Mucosa of rectum (tissue), 2 donors: ENCODE results near the gene EIF4G3.

Experiments
- H3K27ac ChIP-seq, 2 donors: one replicate each; pipeline ENCODE4 v1.7.0; 2013; ENCODE audit warnings: inconsistent platforms in 2 of 2, low read depth in 2 of 2, low read length in 2 of 2
- H3K27me3 ChIP-seq, 2 donors: one replicate each; pipeline ENCODE4 v1.7.0; 2013; ENCODE audit warnings: low read length in 2 of 2; ENCODE audit not compliant: control insufficient read depth in 2 of 2, insufficient read depth in 2 of 2
- H3K36me3 ChIP-seq, 2 donors: one replicate each; pipeline ENCODE4 v1.7.0; 2013; ENCODE audit warnings: low read length in 2 of 2; ENCODE audit not compliant: control insufficient read depth in 2 of 2, insufficient read depth in 2 of 2
- H3K4me1 ChIP-seq, 2 donors: one replicate each; pipeline ENCODE4 v1.7.0; 2013; ENCODE audit warnings: low read length in 2 of 2, mild to moderate bottlenecking in 1 of 2; ENCODE audit not compliant: control insufficient read depth in 2 of 2, insufficient read depth in 2 of 2
- H3K4me3 ChIP-seq, 2 donors: one replicate each; pipeline ENCODE4 v1.7.0; 2013; ENCODE audit warnings: low read length in 2 of 2
- H3K9ac ChIP-seq, 2 donors: one replicate each; pipeline ENCODE4 v1.7.0; 2013; ENCODE audit warnings: low read length in 2 of 2, low read depth in 1 of 2, mild to moderate bottlenecking in 1 of 2
- H3K9me3 ChIP-seq, 2 donors: one replicate each; pipeline ENCODE4 v1.7.0; 2013; ENCODE audit warnings: low read length in 2 of 2; ENCODE audit not compliant: control insufficient read depth in 2 of 2
- donor health status: healthy.
- donor health status: Normal muscosa, but diverticular disease.

The EIF4G3 gene

DNA sequence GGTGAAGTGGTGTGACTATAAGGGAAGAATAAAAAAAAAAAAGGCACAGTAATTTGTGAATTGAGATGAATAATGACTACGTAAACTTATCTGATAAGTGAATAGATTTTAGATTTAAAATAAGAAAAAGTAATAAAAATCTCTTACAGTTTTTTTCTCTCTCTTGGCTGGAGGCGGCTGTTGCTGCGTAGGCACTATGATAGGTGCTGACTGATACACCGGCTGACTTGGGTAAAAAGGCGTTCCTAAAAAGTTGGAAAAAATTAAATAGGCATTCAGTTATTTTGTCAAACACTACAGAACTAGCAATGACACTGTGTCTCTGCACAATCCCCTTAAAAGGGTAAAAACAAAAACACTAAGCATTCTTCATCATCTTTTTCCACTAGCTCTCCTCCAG lies 203.8 kb downstream of the EIF4G3 start:
- H3K27me3 ChIP-seq = no peaks in the 10 kb centered on the region
- H3K27ac ChIP-seq = no peak overlapping the region

DNA sequence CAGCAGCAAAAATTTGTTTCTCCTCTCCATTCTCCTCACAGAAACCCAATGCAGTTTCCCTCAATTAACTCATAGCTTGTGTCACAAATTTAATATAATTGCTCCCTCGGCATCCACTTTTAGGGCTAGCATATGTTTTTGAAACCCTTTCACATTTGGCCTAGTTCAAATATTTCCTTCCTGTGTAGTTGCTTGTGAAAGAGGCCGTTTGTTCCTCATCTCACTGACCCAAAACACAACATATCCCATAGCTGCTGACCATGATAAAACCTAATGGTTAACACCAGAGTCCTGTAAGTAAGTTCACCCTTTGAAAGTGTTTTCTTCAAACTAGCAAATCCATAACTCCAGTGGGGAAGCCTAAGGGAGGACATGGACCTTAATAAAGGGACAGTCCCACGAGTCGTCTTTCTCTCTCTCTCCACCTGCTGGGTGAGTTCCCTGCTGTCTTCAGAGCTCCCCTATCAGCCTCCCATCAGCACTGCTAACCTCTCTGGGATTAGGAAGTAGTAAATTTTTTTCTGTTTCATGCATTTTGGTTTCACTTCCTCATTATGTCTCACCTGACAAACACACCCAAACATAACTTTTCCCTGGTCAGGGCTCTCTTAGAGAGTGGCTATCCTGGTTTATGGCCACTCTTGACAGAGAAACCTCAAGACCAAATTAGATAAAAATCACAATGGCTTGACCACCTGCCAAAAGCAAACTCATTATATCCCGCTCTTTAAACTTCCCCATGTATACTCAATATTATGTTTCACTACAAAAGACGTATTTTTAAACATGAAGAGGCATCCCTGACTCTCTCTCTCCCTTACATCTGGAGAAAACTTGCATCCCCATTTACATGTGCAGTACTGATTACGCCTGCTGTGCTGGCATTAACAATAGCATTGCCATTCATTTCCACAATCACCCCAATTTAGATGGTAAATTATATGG lies 211.9 kb downstream of the EIF4G3 start:
- H3K36me3 ChIP-seq = peaks cover 6 to 12% of the 10 kb centered on the region in 2 donors
- H3K4me1 ChIP-seq = peaks cover 6 to 13% of the 10 kb centered on the region in 2 donors
- H3K4me3 ChIP-seq = peak overlapping the region in 1 of 2 donors; percentile 45
- H3K27ac ChIP-seq = peak overlapping the region; percentile 63 to 74
- no peaks in the 10 kb centered on the region for H3K27me3 ChIP-seq
- no peak overlapping the region for H3K9ac ChIP-seq
- no peaks in the 10 kb centered on the region for H3K9me3 ChIP-seq

More for the DNA sequence above, 203.8 kb downstream of the EIF4G3 start:
- H3K9ac ChIP-seq = no peak overlapping the region
- H3K9me3 ChIP-seq = no peaks in the 10 kb centered on the region
- no peaks in the 10 kb centered on the region for H3K4me1 ChIP-seq
- peaks cover 23 to 24% of the 10 kb centered on the region in 2 donors for H3K36me3 ChIP-seq
- no peak overlapping the region for H3K4me3 ChIP-seq

DNA sequence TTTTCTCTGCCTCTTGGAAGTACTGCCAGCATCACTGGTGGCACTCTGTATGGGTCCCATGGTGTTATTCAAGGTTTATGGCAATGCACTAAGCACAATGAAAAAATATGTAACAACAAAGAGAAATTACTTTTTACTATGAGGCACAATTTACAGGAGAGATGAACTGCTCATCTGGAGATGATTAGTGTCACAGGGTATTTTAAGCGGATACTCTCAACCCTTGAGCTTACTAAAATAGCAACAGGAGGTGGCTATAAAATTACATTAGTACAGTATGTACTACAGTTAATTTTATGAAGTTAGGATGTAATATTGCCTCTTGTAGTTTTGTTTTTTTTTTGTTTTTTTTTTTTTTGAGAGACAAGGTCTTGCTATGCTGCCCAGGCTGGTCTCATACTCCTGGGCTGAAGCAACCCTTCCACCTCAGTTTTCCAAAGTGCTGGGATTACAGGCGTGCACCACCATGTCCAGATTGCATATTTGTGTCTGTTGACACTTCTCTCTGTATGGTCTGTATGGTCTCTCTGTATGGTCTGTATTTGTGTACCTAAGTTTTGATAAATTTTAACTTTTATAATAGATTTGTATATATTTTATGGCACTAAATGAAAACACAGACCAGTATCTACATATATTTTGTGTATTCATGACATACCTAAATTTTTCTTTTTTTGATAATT lies 214.0 kb downstream of the EIF4G3 start:
- peaks cover 6 to 13% of the 10 kb centered on the region in 2 donors for H3K4me1 ChIP-seq
- no peak overlapping the region for H3K9ac ChIP-seq
- H3K9me3 ChIP-seq = no peaks in the 10 kb centered on the region
- no peak overlapping the region for H3K27ac ChIP-seq
- peaks cover 0 to 2% of the 10 kb centered on the region in 2 donors for H3K36me3 ChIP-seq
- no peak overlapping the region for H3K4me3 ChIP-seq
- H3K27me3 ChIP-seq = no peaks in the 10 kb centered on the region

DNA sequence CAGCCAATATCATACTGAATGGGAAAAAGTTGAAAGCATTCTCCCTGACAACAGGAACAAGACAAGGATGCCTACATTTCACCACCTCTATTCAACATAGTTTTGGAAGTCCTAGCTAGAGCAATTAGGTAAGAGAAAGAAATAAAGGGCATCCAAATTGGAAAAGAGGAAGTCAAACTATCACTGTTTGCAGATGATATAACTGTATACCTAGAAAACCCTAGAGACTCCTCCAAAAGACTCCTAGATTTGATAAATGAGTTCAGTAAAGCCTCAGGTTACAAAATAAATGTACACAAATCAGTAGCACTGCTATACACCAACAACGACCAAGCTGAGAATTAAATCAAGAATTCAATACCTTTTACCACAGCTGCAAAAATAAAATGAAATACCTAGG lies 218.3 kb downstream of the EIF4G3 start:
- Histone ChIP-seq H3K27ac (no peak overlapping the region), H3K27me3 (no peaks in the 10 kb centered on the region), H3K9ac (no peak overlapping the region), H3K4me3 (no peak overlapping the region), H3K4me1 (no peaks in the 10 kb centered on the region), H3K9me3 (no peaks in the 10 kb centered on the region), H3K36me3 (peaks cover 0 to 4% of the 10 kb centered on the region in 2 donors)

DNA sequence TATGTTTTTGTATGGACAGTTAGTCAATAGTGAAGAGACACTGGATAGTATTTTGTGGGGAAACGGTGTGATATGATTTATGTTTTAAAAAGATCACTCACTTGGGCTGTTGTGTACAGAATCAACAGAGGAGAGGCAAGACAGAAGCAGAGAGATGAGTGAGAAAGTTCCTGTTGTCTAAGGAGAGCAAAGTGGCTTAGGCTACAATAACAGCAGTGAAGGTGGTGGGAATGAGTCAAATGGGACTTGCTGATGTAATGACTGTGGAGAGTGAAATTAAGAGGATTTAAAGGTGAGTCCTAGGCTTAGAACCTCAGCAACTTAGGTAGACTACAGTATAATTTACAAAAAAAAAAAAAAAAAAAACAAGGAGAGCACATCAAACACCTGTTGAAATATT lies 220.4 kb downstream of the EIF4G3 start:
- no peaks in the 10 kb centered on the region for H3K4me1 ChIP-seq
- no peak overlapping the region for H3K27ac ChIP-seq
- H3K9ac ChIP-seq = no peak overlapping the region
- no peaks in the 10 kb centered on the region for H3K9me3 ChIP-seq
- no peaks in the 10 kb centered on the region for H3K27me3 ChIP-seq
- H3K36me3 ChIP-seq = peaks cover 0 to 3% of the 10 kb centered on the region in 2 donors
- no peak overlapping the region for H3K4me3 ChIP-seq

DNA sequence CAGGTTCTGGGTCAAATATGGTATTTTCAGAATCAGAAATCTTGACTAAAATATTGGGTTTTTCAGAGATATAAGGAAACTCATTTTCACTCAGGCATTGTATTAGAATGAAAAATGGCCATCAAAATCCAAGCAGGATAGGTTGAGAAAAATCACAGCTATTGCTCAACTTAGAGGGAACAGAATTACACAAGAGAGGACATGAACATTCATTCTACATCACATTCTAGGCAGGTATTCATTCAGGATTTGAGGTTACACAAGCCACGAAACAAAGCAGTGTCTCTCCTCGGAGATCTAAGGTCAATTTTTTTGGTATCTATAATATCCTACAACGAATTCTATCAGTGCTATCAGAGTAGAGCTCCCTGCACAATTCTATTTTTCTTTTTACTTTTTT lies 226.0 kb downstream of the EIF4G3 start:
- Histone ChIP-seq H3K27ac (no peak overlapping the region), H3K9ac (no peak overlapping the region), H3K4me1 (no peaks in the 10 kb centered on the region), H3K9me3 (no peaks in the 10 kb centered on the region), H3K36me3 (peaks cover 4 to 9% of the 10 kb centered on the region in 2 donors), H3K27me3 (no peaks in the 10 kb centered on the region), H3K4me3 (no peak overlapping the region)

DNA sequence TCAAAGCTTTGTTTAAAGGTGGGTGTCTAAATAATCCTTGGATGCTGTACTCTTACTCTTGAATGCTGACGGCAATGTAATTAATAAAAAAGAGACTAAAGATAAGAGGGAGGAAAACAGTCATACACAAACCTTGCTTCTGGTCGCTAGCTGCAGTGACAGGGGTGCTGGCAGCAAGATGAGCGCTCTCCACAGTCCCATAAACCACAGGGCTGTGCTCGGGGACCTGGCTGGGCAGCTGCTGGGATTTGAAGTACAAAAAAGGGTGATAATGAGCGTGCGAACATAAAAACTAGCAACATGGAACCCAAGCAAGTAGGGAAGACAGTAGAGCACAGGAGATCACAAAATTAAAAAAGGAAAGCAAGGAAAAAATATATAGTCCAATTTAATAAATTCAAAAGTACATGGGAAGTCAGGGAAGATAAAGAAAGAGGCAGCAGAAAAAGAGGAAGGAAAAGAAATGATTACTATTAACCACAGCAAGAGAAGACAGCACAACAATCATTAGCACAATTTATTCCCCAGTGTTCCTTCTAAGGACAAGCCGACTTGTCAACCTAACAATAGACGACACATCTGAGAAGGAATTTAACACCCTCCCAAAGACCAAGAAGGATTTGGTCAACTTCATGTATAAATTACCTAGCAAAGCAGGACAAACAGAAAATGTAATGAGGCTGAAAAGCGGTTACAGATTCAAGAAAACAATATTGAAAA lies 226.7 kb downstream of the EIF4G3 start:
- H3K36me3 ChIP-seq = peaks cover 4 to 14% of the 10 kb centered on the region in 2 donors

DNA sequence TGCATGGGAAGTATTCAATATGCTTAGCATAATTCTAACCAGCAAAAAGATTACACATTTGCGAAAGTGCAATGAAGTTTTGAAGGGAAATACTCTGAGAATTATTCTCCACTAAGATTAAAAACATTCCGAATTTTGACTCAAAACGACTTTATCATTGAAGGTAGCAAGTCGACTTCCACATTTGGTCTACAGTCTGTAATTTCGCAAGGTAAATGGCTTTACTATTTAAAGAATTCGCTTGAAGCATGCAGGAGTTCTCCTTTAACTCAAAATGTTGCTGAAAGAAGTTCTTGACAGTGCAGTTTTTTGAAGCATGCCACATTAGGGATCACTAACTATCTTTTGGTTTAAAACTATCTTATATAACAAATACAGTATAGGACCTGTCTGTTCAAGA lies 228.6 kb downstream of the EIF4G3 start:
- H3K27ac ChIP-seq = no peak overlapping the region
- no peaks in the 10 kb centered on the region for H3K9me3 ChIP-seq

More for the DNA sequence above, 226.7 kb downstream of the EIF4G3 start:
- H3K27me3 ChIP-seq = no peaks in the 10 kb centered on the region
- H3K9ac ChIP-seq = no peak overlapping the region
- H3K4me1 ChIP-seq = no peaks in the 10 kb centered on the region
- no peak overlapping the region for H3K27ac ChIP-seq
- no peaks in the 10 kb centered on the region for H3K9me3 ChIP-seq
- H3K4me3 ChIP-seq = no peak overlapping the region

DNA sequence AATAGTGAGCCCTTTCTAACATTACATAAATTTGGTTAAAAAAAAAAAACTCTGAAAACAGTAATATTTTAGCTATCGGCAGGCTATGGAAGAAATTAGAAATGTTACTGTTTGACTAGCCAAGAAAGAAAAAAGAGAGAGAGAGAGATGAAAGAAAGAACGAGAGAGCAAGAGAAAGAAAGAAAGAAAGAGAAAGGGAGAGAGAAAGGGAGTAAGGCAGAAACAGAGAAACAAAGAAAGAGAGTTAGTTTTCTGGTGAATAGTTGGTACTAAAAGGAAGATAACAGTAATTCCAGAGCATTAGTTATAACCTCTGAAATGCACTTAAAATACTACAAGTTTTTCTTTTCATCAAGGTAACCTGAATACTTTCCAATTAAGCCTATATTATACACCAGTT lies 229.3 kb downstream of the EIF4G3 start:
- Histone ChIP-seq H3K27ac (no peak overlapping the region), H3K4me3 (no peak overlapping the region), H3K9ac (no peak overlapping the region)

More for the DNA sequence above, 228.6 kb downstream of the EIF4G3 start:
- peaks cover 4 to 16% of the 10 kb centered on the region in 2 donors for H3K36me3 ChIP-seq
- no peak overlapping the region for H3K4me3 ChIP-seq
- no peak overlapping the region for H3K9ac ChIP-seq
- no peaks in the 10 kb centered on the region for H3K27me3 ChIP-seq
- H3K4me1 ChIP-seq = no peaks in the 10 kb centered on the region

More for the DNA sequence above, 229.3 kb downstream of the EIF4G3 start:
- H3K9me3 ChIP-seq = no peaks in the 10 kb centered on the region
- H3K4me1 ChIP-seq = no peaks in the 10 kb centered on the region
- no peaks in the 10 kb centered on the region for H3K27me3 ChIP-seq
- H3K36me3 ChIP-seq = peaks cover 4 to 16% of the 10 kb centered on the region in 2 donors
